ENCODE data around the gene MAD1L1.
"Not testable (repeated sequence)": the region's sequence is repeated elsewhere in the genome, so short reads cannot be mapped to it uniquely, and the experiment has no call there.

DNA sequence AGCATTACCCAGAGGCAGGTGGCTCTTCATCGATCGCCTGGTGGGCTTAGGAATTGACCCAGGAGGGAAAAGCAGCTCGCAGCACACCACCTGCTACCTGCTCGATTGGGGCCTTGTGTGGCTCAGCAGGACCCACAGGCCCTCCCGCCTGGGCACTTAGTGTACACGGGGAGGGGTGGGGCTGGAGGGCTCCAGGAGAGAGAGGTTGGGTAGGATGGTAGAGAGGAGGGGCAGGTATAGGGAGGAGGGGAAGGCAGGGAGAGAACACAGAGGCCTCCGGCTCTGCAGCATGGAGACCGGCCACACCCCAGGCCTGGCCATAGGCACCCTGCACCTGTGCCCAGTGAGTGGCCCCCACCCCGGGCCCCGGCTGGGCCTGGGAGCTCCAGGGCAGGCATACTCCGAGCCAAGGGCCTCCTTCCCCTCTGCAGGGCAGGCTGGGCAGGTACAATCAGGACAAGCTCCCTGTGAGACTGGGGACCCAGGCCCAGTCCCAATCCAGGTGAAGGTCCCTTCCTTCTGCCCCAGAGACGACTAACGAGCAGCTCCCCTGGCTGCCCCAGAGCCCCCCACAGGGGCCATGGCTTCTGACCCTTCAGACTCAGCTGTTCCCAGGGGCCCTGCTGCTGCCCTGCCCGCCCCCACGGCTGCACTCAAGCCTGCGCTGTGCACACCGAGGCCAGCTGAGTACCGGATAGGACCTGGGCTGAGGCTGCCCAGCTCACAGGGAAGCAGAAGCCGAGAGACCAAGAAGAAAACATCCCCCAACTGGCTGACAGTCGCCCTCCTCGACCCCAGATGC lies 358.0 kb downstream of the MAD1L1 start:
- not testable (repeated sequence) for TF ChIP-seq ZNF423 (CRISPR knock-in tag; IDR thresholded peaks at IDR 0.05); ETV6 (CRISPR knock-in tag; IDR thresholded peaks at IDR 0.05); CREB1 (CRISPR knock-in tag; IDR thresholded peaks at IDR 0.05); ZSCAN18 (CRISPR knock-in tag; IDR thresholded peaks at IDR 0.05); CTCF (IDR thresholded peaks at IDR 0.05); NR1H2 (CRISPR knock-in tag; IDR thresholded peaks at IDR 0.05); SP1 (CRISPR knock-in tag; conservative IDR thresholded peaks at IDR 0.05); ZNF263 (CRISPR knock-in tag; IDR thresholded peaks at IDR 0.05; ENCODE audit: low read depth); NFE2L1 (CRISPR knock-in tag; IDR thresholded peaks at IDR 0.05); JUN (CRISPR knock-in tag; IDR thresholded peaks at IDR 0.05); ATF1 (CRISPR knock-in tag; IDR thresholded peaks at IDR 0.05); SMAD4 (CRISPR knock-in tag; IDR thresholded peaks at IDR 0.05); ATF3 (CRISPR knock-in tag; conservative IDR thresholded peaks at IDR 0.05)
- TF ChIP-seq, protein P1, sequence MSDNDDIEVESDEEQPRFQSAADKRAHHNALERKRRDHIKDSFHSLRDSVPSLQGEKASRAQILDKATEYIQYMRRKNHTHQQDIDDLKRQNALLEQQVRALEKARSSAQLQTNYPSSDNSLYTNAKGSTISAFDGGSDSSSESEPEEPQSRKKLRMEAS (CRISPR knock-in tag; IDR thresholded peaks at IDR 0.05): not testable (repeated sequence)
